Body of pancreas (tissue), 4 donors: ENCODE measurements around the gene FGFBP1. TPM values are rescaled to one million over a fixed set of nuclear protein-coding genes. Genes with fewer than 3 reads are reported as not detected.

ENCODE experiments used
- ATAC-seq: fragments of 150-250 bp; one replicate; pipeline ENCODE4 v1.9.1; 2016
- DNase-seq, 4 donors: peaks; one replicate each; pipeline ENCODE4 v3.0.0-alpha.2; 2019
- H3K27ac ChIP-seq, 4 donors: fragments of 200-600 bp; sonication (generic); 1 replicate in 3 of 4; 2 replicates in 1 of 4; pipeline versions ENCODE4 v1.5.1 to v1.6.1; 2016 to 2019; ENCODE audit warnings: mild to moderate bottlenecking in 1 of 4, mixed read lengths in 1 of 4, moderate library complexity in 1 of 4
- H3K27me3 ChIP-seq, 2 donors: fragments of 200-600 bp; sonication (generic); one replicate each; pipeline ENCODE4 v1.6.0; 2016; ENCODE audit warnings: mild to moderate bottlenecking in 1 of 2
- H3K36me3 ChIP-seq, 2 donors: fragments of 200-600 bp; sonication (generic); replicated peaks in 1 of 2; 2 replicates each; pipeline ENCODE4 v1.5.1; 2016; ENCODE audit warnings: low read depth in 2 of 2; ENCODE audit not compliant: insufficient read depth in 1 of 2
- H3K4me1 ChIP-seq: fragments of 200-600 bp; sonication (generic); one replicate; pipeline ENCODE4 v1.6.0; 2016
- H3K4me3 ChIP-seq, 2 donors: fragments of 200-600 bp; sonication (generic); 1 replicate in 1 of 2; 2 replicates in 1 of 2; pipeline ENCODE4 v1.5.1; 2016 to 2019
- H3K9me3 ChIP-seq, 3 donors: fragments of 200-600 bp; sonication (generic); 1 replicate in 2 of 3; 2 replicates in 1 of 3; pipeline ENCODE4 v1.5.1; 2016
- POLR2A ChIP-seq, 3 donors: fragments of 450-650 bp; IDR thresholded peaks; one replicate each; pipeline ENCODE4 v1.6.1; 2016; ENCODE audit warnings: antibody characterized with exemption in 3 of 3, mild to moderate bottlenecking in 2 of 3
- WGBS, 2 donors: methylation state at CpG; one replicate each; pipeline ENCODE4 v1.1.5; 2017; 5-methylcytosine and 5-hydroxymethylcytosine counted together
- intact Hi-C: fragments of 100-400 bp; cut with DNase I; formaldehyde crosslinking; loops from one replicate; pipeline ENCODE4 v1.15.1; 2023
- total RNA-seq, 2 donors: library from RNA; depleted of rRNA; stranded (reverse); fragments of >200 nt; gene quantifications; one replicate each; pipeline ENCODE4 v1.1.0, GENCODE V29; 2016
- TF ChIP-seq, protein P1 (sequence below), 7 experiments: fragments of 450-650 bp in 4 of 7; fragments of 200-600 bp in 3 of 7; sonication (generic) in 3 of 7; IDR thresholded peaks; one replicate each; pipeline ENCODE4 v1.5.1; 2016 to 2019; ENCODE audit warnings: antibody characterized with exemption in 7 of 7

The FGFBP1 gene
- total RNA-seq, 2 donors from 2014 or later, result not detected

DNA sequence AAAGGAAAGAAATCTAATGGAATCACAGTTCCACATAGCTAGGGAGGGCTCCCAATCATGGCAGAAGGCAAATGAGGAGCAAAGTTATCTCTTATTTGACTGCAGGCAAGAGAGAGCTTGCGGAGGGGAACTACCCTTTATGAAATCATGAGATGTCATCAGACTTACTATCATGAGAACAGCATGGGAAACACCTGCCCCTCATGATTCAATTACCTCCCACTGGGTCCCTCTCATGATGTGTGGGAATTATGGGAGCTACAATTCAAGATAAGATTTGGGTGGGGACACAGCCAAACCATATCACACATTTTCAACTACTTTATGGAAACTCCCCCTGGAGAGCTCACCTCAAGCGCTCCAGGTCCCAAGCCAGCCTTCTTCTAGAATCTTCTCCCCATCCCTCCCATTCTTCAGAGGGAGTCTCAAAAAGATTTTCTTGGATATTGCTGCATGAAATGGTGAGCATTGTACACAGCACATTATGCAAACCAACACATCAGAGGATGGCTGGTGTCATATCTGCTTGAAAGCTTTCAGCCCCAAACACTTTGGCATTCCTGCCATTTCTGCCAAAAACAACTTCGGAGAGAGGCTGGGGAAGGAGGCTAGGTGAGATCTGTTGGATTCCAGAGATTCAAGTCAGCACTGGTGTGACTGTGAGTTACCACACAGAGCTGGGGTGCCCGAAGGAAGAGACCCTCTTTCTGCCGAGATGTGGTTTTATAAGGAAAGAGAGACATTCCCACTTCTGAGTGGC, 6.9 kb downstream of the FGFBP1 start:
- ATAC-seq, result no peak
- intact Hi-C loops, result no loop called here
- Histone ChIP-seq H3K27me3 (no peaks in the 10 kb centered on the region), H3K4me1 (no peaks in the 10 kb centered on the region), H3K4me3 (no peak overlapping the region), H3K27ac (no peak overlapping the region), H3K9me3 (no peaks in the 10 kb centered on the region), H3K36me3 (no peaks in the 10 kb centered on the region)
- no peak for TF ChIP-seq POLR2A (IDR thresholded peaks at IDR 0.05)
- TF ChIP-seq, protein P1, sequence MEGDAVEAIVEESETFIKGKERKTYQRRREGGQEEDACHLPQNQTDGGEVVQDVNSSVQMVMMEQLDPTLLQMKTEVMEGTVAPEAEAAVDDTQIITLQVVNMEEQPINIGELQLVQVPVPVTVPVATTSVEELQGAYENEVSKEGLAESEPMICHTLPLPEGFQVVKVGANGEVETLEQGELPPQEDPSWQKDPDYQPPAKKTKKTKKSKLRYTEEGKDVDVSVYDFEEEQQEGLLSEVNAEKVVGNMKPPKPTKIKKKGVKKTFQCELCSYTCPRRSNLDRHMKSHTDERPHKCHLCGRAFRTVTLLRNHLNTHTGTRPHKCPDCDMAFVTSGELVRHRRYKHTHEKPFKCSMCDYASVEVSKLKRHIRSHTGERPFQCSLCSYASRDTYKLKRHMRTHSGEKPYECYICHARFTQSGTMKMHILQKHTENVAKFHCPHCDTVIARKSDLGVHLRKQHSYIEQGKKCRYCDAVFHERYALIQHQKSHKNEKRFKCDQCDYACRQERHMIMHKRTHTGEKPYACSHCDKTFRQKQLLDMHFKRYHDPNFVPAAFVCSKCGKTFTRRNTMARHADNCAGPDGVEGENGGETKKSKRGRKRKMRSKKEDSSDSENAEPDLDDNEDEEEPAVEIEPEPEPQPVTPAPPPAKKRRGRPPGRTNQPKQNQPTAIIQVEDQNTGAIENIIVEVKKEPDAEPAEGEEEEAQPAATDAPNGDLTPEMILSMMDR (IDR thresholded peaks at IDR 0.05), result no peak
- no peak for DNase-seq
- WGBS, 2 donors, result 74 to 82% methylated on average over 5 of the region's 5 CpGs

DNA sequence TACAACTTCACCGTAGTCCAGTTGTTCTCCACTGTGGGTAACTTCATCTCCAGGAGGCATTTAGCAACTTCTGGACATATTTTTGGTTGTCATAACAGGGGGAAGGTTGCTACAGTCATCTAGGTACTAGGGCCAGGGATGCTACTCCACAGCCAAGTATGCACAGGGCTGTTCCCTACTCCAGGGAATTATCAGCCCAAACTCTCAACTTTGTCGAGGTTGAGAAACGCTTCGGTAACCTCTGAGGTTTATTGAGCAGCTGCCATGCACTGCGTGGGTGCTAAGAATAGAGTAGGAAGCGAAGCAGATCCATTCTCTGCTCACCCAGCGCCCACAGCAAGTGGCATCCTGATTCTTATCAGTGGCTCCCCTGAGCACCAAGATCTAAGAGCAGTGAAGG, 8.2 kb downstream of the FGFBP1 start:
- WGBS, 2 donors, result 67 to 69% methylated on average over 7 of the region's 7 CpGs
- no peaks in the 10 kb centered on the region for H3K27me3 ChIP-seq
- ATAC-seq, result no peak
- no peaks in the 10 kb centered on the region for H3K36me3 ChIP-seq
- no peak overlapping the region for H3K4me3 ChIP-seq
- H3K9me3 ChIP-seq, result no peaks in the 10 kb centered on the region
- no peak overlapping the region for H3K27ac ChIP-seq
- intact Hi-C loops, result no loop called here
- TF ChIP-seq, protein P1 (IDR thresholded peaks at IDR 0.05), result no peak
- TF ChIP-seq POLR2A (IDR thresholded peaks at IDR 0.05), result no peak
- no peak for DNase-seq
- no peaks in the 10 kb centered on the region for H3K4me1 ChIP-seq

DNA sequence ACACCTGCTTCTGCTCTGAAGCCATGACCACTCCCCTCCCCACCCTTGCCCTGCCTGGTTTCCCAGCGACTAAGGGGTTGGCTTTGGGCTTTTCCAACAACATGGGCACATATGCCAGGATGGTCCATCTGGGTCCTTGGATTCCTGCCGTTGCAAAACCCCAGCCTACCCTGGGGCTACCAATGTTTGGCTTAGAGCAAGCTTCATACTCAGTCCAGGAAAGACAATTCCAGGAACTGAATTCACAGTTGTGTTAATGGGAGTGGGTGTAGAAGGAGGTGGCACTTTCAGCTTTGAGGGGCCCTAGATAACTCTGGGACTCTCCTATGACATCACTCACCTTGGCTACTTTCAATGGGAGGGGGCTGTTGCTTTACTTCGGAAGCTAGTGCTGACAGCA, 9.0 kb downstream of the FGFBP1 start:
- H3K27me3 ChIP-seq, result no peaks in the 10 kb centered on the region
- ATAC-seq, result no peak
- 42 to 51% methylated on average over 3 of the region's 3 CpGs for WGBS, 2 donors
- no peak overlapping the region for H3K27ac ChIP-seq
- no peaks in the 10 kb centered on the region for H3K9me3 ChIP-seq
- TF ChIP-seq, protein P1 (IDR thresholded peaks at IDR 0.05), result no peak
- TF ChIP-seq POLR2A (IDR thresholded peaks at IDR 0.05), result no peak
- H3K36me3 ChIP-seq, result no peaks in the 10 kb centered on the region
- intact Hi-C loops, result no loop called here
- no peak overlapping the region for H3K4me3 ChIP-seq
- DNase-seq, result no peak
- no peaks in the 10 kb centered on the region for H3K4me1 ChIP-seq

DNA sequence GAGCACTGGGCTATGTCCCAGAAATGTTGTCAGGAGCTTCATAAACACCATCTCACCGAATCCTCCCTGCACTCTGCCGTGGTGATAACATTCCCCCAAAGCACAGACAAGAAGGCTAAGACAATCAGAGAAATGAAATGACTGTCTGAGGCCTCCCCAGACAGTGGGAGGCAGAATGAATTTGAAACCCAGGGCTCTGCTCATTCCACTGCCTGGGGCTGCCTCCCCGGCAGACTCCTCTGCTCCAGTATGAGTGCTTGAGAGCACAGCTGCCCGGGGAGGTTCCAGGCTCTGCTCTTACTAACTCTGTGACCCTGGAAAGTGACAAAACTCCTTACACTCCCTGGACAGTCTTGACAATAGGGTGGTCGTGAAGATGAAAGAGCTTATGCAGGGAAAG, 9.7 kb downstream of the FGFBP1 start:
- ATAC-seq, result no peak
- no peaks in the 10 kb centered on the region for H3K4me1 ChIP-seq

More for the DNA sequence above, 9.7 kb downstream of the FGFBP1 start:
- WGBS, 2 donors, result 58 to 59% methylated on average over 5 of the region's 5 CpGs
- no peak for DNase-seq
- Histone ChIP-seq H3K27me3 (no peaks in the 10 kb centered on the region), H3K27ac (no peak overlapping the region), H3K36me3 (no peaks in the 10 kb centered on the region), H3K9me3 (no peaks in the 10 kb centered on the region), H3K4me3 (no peak overlapping the region)
- intact Hi-C loops, result no loop called here
- TF ChIP-seq, protein P1 (IDR thresholded peaks at IDR 0.05), result no peak
- TF ChIP-seq POLR2A (IDR thresholded peaks at IDR 0.05), result no peak
